Activated T-helper 1 cell treated with Interleukin-2 at 50 U/mL for 16 hours (primary cell): ENCODE measurements around the gene LRRC32.

Experiments used
- DNase-seq: peaks from one replicate; pipeline ENCODE4 v3.0.0-alpha.2; 2020; ENCODE audit warnings: low read depth

The LRRC32 gene, protein sequence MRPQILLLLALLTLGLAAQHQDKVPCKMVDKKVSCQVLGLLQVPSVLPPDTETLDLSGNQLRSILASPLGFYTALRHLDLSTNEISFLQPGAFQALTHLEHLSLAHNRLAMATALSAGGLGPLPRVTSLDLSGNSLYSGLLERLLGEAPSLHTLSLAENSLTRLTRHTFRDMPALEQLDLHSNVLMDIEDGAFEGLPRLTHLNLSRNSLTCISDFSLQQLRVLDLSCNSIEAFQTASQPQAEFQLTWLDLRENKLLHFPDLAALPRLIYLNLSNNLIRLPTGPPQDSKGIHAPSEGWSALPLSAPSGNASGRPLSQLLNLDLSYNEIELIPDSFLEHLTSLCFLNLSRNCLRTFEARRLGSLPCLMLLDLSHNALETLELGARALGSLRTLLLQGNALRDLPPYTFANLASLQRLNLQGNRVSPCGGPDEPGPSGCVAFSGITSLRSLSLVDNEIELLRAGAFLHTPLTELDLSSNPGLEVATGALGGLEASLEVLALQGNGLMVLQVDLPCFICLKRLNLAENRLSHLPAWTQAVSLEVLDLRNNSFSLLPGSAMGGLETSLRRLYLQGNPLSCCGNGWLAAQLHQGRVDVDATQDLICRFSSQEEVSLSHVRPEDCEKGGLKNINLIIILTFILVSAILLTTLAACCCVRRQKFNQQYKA

DNA sequence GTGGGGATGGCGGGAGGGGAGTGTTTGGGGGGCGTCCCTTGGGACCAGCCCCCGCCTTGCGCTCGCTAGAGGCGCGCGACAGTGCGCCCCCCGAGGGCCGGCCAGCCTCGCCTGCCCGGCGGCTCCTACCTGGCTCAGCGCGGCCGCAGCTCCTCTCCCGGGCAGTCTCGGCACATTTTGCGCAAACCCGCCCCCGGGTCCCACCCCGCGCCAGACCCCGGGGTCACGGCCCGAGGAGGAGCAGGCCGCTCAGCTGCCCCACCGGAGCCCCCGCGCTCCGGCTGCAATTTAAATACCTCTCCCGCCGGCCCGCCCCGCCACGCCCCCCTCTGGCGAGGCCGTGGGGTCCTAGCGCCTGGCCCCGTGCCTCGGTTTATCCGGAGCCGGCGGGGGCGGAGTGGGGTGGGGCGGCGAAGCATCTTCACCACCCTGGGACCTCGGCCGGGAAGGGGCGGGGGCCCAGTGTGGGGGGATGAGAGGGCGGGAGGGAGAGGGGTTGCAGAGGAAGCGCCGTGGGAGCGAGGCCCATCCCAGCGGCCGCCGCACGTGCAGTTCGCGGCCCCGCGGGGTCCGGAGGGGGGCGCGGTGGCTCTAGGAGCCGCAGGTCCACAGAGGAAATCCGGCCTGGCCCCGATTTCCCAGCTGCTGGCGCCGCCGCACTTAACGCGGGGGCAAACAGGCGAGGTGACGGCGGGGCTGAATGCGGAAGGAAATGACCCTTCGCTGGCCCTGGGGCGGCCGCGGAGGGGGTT, at the start of gene LRRC32:
Gene LRRC32, minus strand, starts transcription at position 263 of the 752 bp plus-strand sequence. CDS start 4,793 bp downstream, outside the sequence.
- no peak for DNase-seq

DNA sequence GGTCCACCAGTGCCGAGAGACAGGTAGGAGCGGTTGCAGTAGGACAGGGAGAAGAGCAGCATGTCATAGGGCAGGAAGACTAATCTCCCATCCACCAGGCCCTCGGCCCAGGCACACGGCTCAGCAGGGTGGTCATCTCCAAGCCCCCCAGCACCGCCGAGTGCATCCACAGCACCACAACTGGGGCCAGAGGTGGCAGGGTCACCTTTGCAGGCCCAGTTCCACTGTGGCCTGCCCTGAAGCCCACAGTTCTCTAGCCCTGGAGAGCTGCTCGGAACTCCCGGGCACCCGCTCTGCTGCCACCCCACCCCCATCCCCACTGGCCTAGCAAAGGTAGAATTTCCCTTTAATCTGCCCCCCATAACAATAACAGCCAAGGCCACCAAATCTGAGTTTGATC, 49.1 kb upstream of the LRRC32 start:
- DNase-seq: no peak

DNA sequence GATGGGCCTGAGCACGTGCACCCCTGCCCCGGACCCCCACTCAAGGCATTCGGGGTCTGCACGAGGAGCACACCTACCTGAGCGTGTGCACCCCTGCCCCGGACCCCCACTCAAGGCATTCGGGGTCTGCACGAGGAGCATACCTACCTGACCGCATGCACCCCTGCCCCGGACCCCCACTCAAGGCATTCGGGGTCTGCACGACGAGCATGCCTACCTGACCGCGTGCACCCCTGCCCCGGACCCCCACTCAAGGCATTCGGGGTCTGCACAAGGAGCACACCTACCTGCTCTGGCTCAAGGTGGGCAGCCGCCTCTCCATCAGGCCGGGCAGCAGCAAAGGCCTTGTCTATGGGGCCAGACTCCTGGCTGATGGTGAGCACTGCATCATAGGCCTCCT, 48.7 kb upstream of the LRRC32 start:
- DNase-seq: no peak

DNA sequence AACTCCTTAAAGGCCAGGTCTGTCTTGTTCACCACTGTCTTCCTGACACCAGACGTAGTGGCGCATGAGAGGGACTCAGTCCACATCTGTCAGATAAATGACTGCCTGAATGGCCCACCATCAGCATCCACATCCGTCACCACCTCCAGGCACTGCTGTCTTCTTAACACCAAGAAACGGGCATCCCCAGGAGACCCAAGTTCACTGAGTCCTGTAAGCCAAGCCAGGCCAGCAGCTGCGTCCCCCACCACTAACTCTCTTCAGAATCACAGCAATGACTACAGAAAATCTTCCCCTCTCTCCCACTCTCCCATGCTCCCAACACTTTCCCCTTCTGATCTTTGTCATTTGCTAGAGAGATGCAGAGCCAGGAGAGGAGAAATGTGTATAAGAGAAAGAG, 47.3 kb upstream of the LRRC32 start:
- DNase-seq: no peak

DNA sequence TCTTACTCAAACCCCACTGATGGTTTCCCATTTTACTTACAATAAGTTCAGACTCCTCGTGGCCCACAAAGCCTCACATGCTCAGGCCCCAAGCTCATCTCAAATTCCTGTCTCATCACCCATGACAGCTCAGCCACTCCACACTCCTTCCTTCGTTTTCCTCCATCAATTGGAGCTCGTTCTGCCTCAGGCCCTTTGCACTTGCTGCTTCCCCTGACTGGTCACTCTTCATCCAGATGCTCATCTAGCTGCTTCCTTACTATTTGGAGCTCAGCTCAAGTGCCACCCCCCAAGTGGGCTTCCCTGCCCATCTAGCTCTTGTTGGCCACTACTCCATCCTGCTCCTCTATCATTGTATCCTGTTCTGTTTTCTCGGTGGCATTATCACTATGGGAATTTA, 46.8 kb upstream of the LRRC32 start:
- DNase-seq: no peak

DNA sequence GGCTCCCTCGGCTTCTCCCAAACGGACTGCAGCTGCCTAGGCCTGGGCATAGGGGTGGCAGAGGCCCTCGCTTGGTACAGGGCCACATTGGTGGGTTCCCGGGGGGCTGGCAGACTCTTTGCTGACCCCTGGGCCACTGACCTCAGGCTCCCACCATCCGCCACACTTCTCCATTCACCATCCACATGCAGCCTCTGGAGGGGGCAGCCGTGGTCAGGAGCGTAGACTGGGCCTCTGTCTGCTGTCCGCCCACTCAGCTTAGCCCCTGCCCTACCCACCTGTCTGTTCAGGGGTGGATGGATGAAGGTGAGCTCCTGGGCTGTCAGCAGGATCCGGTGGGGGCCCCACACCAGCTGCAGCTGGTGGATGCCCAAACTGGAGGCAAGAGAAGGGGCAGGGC, 45.7 kb upstream of the LRRC32 start:
- DNase-seq: no peak

DNA sequence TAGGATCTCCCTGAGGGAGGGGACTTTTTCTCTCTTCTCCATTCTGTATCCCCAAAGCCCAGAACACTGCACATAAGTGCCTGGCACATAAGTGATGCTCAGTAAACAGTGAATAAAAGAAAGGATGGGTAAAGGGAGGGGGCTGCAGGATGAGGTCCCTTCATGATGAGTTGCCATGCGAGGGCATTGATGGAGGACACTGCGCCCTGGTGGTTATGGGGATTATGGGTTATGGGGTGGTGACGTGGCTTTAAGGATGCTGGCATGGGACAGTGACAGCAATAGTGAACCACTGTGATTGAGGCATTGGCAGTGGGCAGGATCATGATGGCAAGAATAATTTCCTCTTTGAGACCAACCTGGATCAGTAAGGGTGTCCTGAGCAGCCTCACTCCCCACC, 43.9 kb upstream of the LRRC32 start:
- DNase-seq: no peak

DNA sequence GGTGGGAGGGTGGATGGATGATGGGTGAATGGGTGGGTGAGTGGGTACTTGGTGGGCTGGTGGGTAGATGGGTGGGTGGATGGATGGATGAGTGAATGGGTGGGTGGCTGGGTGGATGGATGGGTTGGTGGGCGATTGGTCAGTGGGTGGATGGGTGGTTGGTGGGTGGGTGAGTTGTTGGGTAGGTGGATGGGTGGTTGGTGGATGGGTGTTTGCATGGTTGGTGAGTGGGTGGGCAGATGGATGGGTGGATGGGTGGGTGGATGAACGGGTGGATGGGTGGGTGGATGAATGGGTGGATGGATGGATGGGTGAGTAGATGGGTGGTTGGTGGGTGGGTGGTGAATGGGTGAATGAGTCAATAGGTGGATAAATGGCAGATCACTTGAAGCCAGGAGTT, 43.0 kb upstream of the LRRC32 start:
- DNase-seq: no peak

DNA sequence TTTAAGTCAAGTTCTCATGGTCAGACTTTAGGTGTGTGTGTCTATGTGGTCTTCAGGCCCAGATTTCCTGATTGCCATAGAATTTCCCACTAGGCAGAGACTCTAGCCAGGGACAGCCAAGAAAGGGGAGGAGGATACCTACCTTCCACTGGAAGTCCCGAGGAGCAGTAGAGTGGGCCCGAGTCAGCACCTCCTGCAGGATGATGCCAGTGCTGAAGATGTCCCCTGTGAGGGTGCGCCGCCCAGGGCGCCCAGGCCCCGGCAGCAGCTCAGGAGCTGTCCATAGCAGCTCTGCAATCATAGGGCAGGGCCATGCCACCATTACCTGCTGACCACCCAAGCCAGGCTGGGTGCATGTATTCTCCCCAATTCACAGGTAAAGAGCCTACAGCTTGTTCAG, 41.6 kb upstream of the LRRC32 start:
- no peak for DNase-seq

DNA sequence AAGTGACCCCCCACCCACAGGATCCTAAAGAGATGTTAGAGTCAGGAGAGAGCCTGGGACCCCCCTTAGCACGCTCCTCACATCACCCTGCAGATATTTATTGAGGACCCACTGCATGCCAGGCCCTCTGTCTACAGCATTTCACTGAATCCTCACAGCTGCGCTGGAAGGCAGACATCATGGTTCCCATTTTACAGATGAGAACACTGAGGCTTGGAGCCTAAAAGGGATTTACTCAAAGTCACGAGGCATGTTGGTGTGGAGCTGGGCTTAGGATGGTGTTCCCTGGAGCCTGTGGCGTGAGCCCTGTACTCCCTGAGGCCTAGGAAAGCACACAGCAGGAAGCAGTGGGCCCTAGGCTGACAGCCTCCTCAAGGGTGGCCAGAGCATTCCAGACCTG, 39.2 kb upstream of the LRRC32 start:
- DNase-seq: no peak

DNA sequence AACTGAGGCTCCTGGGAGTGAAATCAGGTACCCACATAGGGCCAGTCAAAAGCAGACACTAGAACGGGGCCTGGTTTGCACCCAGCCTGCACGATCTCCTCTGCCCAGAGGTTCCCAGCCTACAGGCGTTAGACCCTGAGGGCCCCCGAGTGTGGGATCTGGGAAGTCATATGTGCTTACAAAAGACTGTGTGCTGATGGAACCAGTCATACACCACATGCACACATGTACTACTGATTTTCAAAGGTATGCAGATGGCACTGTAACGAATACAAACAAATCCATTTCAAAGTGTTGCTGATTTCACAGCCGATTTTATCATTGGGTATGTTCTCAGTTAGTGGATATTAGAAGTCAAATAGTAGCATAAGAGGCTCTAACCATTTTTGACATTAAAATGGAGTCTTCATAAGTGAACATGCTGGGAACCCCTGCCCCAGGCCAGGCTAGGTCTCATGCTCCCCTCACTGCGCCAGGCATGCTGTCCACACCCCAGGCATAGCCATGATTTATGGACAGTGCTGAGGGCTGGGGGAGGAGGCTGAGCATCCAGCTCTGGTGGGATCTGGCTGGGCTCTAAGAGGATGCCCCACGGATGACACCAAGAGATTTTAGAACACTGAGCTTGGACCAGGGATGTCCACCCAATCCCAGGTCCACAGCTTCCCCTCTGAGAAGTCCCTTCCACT, 38.6 kb upstream of the LRRC32 start:
- no peak for DNase-seq

DNA sequence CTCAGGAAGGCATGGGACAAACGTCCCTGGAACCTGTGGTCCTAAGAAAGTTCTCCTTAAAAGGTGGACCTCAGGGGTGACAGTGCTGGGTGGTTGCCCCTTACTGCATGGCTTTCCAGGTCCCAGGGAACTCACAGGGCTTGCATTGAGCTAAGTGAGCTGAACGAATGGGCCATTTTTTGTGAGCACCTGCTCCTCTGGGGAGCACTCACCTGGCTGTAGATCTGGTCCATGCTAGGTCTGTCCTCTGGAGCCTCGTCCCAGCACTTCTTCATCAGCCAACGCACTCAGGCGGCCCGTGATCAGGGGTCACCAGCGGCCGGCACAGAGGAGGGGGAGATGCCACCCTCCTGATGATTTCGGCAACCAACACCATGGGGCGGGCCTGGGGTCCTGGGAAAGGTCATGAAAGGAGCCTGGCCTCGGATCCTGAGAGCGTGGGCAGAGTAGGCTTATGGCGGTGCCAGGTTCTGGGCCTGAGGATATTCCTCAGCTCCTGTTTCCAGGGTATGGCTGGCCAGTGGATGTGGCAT, 36.8 kb upstream of the LRRC32 start:
- no peak for DNase-seq

DNA sequence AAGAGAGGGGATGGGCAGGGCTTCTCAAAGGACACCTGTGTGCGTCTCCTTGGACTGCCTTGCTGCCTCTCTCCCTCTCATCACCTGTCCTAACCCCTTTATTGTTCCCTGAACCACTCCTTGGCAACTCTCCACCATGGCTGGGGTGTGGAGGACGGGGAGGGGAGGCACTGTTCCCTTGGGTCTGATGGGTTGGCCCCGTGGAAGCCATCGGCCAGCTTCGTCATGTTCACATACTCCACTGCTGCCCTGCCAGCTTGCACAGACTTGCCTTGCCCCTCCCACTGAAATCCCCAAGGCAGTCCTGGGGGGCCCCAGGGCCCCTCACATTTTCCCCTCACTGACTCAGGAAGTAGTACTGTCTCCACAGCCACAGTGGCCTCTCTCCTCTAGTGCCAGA, 36.1 kb upstream of the LRRC32 start:
- no peak for DNase-seq

DNA sequence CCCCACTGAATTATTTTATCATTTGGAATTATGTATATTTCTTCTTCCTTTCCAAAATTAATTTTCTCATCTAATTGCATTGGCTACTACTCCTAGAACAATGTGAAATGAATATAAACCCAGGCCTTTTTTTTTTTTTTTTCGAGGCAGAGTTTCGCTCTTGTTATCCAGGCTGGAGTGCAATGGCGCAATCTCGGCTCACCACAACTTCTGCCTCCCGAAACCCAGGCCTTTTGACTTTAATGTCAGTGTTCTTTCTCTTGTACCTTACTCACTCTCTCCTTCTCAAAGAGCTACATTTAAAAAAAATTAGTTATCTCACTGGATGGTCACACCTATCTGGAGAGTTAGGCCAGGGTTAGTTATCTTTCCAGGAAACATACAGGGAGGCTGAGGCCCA, 35.3 kb upstream of the LRRC32 start:
- DNase-seq: no peak

DNA sequence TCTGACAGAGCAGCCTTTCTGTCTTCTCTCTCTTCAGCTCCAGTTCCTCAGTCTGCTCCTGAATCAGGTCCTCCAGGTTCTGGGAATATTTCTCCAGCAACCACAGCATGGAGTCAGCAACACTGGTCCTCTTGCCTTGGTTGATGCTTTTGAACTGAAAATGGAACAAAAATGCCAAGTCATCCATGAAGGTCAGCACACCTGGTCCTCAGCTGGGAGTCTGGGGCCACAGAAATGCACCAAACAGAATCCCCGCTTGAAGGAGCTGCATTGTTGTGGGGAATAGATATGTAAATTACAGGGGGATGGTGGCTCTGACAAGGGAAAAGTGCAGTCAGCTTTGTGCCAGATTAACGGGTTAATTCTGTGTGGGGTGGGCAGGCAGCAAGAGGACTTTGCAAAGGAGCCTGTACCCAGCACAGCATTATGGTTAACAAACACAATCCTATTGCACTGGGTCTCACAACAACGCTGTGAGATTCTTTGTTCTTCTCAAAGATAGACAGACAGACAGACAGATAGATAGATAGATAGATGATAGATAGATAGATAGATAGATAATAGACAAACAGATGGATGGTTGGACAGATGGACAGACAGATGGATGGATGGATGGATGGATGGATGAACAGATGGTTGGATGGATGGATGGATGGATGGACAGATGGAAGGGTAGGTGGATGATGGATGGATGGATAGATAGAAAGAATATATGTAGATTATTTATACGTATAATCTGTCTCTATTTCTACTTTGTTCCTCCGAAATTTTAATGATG, 33.8 kb upstream of the LRRC32 start:
- DNase-seq: no peak

DNA sequence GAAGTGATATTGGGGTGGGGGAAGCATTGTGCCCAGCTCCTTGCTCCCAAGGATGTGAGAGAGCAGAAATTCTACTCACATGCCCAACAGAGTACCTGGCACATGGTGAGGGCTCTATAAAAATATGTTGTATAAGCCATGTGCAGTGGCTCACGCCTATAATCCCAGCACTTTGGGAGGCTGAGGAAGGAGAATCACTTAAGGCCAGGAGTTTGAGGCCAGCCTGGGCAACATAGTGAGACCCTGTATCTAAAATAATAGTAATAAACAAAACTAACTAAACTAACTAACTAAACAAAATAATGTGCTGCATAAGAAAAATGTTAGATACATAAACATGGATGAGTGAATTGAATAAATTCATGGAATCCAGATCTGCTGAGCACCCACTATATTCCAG, 33.2 kb upstream of the LRRC32 start:
- no peak for DNase-seq

DNA sequence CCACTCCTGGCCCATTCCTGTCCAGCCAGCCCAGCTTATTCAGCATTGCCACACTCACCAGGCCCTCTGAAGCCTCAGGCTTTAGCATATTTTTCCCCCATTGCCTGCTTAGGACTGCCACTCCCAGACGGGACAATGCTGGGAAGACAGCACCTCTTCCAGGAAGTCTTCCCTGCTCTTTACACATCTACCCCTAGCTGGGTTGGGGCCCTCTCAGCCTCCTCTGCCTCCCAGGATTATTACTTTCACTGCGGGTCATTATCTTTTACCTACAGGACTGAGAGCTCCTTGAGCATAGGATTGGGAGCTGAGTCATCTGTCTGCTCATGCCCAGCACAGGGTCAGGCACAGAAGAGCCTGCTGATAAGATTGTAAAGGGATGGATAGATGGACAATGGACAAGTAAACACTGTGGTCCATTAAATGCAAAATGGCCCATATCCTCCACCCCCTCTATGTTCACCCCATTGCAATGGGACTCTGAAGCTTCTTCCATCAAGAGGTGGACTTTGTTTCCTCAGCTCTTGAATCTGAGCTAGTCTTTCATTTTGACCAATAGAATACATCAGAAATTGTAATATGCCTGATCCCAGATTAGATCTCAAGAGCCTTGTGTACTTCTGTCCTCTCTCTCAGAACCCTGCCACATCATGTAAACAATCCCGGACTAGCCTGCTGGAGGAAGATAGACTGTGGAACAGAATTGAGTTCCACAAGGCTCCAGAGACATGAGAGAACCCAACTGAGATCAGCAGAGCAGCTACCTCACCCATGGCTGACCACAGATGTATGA, 32.0 kb upstream of the LRRC32 start:
- no peak for DNase-seq

DNA sequence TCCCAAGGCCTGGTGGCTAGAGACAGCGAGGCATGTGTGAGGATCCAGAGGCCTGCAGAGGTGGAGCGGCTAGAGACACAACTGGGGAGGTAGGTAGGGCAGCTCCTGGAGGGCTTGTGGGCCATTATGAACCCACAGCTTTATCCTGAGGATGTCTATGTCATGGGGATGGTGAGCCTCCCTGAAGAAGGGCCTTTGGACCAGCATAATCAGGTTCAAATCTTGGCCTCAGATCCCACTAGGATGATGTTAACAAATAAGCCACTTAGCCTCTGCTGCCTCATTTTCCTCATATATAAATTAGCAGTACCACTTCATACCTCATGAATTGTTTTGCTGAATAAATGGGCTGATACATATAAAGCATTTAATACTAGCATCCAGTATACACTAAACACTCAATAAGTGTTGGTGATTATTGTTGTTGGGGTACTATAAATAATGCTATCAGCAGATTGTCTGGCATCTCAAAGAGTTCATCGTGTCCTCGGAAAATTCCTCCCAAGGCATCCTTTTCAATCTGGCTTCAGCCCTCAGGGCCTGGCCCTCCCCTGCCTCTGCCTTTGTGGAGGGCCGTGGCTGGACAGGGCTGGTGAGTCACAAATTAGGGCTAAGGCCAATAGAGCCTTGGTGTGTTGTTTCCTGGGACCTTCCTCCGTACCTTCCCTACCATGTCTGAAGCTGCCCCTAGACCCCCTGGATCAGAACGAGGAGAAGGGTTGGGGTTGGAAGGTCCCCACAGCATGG, 30.9 kb upstream of the LRRC32 start:
- no peak for DNase-seq

DNA sequence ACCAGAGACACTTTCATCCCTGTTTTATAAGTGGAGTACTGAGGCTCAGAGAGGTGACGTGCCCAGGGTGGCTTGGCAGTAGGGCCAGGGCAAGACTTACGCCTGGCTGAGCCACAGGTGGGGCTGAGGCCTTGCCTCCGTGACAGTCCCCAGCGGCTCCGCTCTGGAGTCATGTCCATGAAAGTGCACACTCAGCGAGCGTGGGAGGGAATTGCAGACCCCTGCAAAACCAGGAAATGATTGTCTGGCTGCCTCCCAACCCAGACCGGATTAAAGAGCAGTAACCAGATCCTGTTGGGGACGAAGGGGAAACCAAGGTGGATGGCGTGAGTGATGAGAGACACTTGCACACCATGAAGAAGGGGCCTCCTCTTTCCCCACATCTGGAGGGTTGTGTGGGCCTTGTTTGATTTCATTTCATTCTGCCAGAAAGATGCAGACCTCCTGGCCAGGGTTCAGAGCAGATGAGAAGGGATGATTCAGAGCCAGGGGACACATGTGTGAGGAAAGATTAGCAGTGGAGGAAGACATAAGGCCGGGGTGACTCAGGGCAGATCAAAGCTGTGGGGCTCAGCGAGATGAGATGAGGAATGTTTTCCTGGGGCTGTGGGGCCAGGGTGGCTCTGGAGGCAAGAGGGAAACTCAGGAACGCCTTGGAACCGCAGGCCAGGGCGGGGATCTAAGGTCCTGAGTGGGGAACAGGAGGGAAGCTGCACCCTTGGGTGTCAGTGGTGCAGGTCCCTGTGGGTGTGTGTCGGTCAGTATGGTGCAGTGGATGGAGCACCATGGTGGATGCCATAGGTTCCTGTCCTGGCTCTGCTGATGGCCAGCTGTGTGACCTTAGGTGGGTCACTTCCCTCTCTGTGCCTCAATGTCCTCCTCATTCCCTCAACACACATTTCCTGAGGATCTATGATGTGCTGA, 29.9 kb upstream of the LRRC32 start:
- no peak for DNase-seq
